GM23338 (cell line): ENCODE results near the gene CHRNB4. TPM values are rescaled to one million over a fixed set of nuclear protein-coding genes. Genes with fewer than 3 reads are reported as not detected.

Experiments used
- ATAC-seq: fragments of 200-7000 bp; cut with Tn5 transposase; 3 replicates; pipeline ENCODE4 v1.9.1; 2020
- DNase-seq: peaks from one replicate; pipeline ENCODE4 v3.0.0-alpha.2; 2015; ENCODE audit warnings: low spot score
- H2AFZ ChIP-seq: fragments of 200-600 bp; sonication (generic); 2 replicates; pipeline ENCODE4 v1.8.0; 2016; ENCODE audit warnings: antibody characterized with exemption, mild to moderate bottlenecking, moderate library complexity
- H3F3A ChIP-seq: fragments of 200-600 bp; sonication (generic); replicated peaks from 2 replicates; pipeline ENCODE4 v1.8.0; 2017; ENCODE audit warnings: antibody characterized with exemption, mixed run types, low read depth
- H3K27ac ChIP-seq: fragments of 200-600 bp; sonication (generic); 2 replicates; pipeline ENCODE4 v1.6.1; 2016; ENCODE audit warnings: low read depth
- H3K27me3 ChIP-seq: fragments of 200-600 bp; sonication (generic); 2 replicates; pipeline ENCODE4 v1.8.0; 2016; ENCODE audit warnings: mild to moderate bottlenecking, mixed run types, moderate library complexity; ENCODE audit not compliant: insufficient read depth
- H3K36me3 ChIP-seq: fragments of 200-600 bp; sonication (generic); 2 replicates; pipeline ENCODE4 v1.8.0; 2016; ENCODE audit warnings: mild to moderate bottlenecking; ENCODE audit not compliant: insufficient read depth
- H3K4me1 ChIP-seq: fragments of 200-600 bp; sonication (generic); 2 replicates; pipeline ENCODE4 v1.8.0; 2016; ENCODE audit warnings: mild to moderate bottlenecking, moderate library complexity; ENCODE audit not compliant: insufficient read depth
- H3K4me2 ChIP-seq: fragments of 200-600 bp; sonication (generic); 2 replicates; pipeline ENCODE4 v1.7.1; 2017; ENCODE audit warnings: mixed run types
- H3K4me3 ChIP-seq: fragments of 200-600 bp; sonication (generic); 2 replicates; pipeline ENCODE4 v1.6.1; 2016; ENCODE audit warnings: mixed run types
- H3K79me2 ChIP-seq: fragments of 200-600 bp; sonication (generic); replicated peaks from 2 replicates; pipeline ENCODE4 v1.8.0; 2017; ENCODE audit warnings: mild to moderate bottlenecking; ENCODE audit not compliant: insufficient read depth
- H3K9me2 ChIP-seq: fragments of 200-600 bp; sonication (generic); 2 replicates; pipeline ENCODE4 v1.8.0; 2017; ENCODE audit not compliant: insufficient read depth
- H4K20me1 ChIP-seq: fragments of 200-600 bp; sonication (generic); replicated peaks from 2 replicates; pipeline ENCODE4 v1.8.0; 2017; ENCODE audit warnings: mild to moderate bottlenecking; ENCODE audit not compliant: insufficient read depth
- H3K27ac Mint-ChIP-seq: 2 replicates; pipeline ENCODE4 v1.8.0; 2020; ENCODE audit warnings: inconsistent platforms, mild to moderate bottlenecking, moderate library complexity, mixed read lengths
- H3K27me3 Mint-ChIP-seq: 3 replicates; pipeline ENCODE4 v1.8.0; 2022; ENCODE audit warnings: low read depth, mild to moderate bottlenecking, moderate library complexity, mixed read lengths, inconsistent platforms; ENCODE audit not compliant: insufficient read depth, poor library complexity
- H3K36me3 Mint-ChIP-seq: 3 replicates; pipeline ENCODE4 v1.8.0; 2021; ENCODE audit warnings: low read depth, mild to moderate bottlenecking, inconsistent platforms, moderate library complexity, mixed read lengths
- H3K4me1 Mint-ChIP-seq: 3 replicates; pipeline ENCODE4 v1.8.0; 2020; ENCODE audit warnings: mild to moderate bottlenecking, inconsistent platforms, mixed read lengths
- H3K4me3 Mint-ChIP-seq: 3 replicates; pipeline ENCODE4 v1.8.0; 2021; ENCODE audit warnings: moderate library complexity, mild to moderate bottlenecking, inconsistent platforms, mixed read lengths
- H3K9me3 Mint-ChIP-seq: 3 replicates; pipeline ENCODE4 v1.8.0; 2020; ENCODE audit warnings: moderate library complexity, mild to moderate bottlenecking, inconsistent platforms, mixed read lengths
- EZH2phosphoT487 ChIP-seq: fragments of 200-600 bp; sonication (generic); IDR thresholded peaks from one replicate; pipeline ENCODE4 v1.8.1; 2018; ENCODE audit warnings: antibody characterized with exemption; ENCODE audit not compliant: unreplicated experiment
- JUNB ChIP-seq: IDR thresholded peaks from one replicate; pipeline ENCODE4 v1.6.1; 2016; ENCODE audit warnings: antibody characterized with exemption; ENCODE audit not compliant: unreplicated experiment
- NANOG ChIP-seq: IDR thresholded peaks from 2 replicates; pipeline ENCODE4 v1.6.1; 2016; ENCODE audit warnings: antibody characterized with exemption, borderline replicate concordance
- POLR2AphosphoS5 ChIP-seq: IDR thresholded peaks from 2 replicates; pipeline ENCODE4 v1.6.1; 2016; ENCODE audit warnings: antibody characterized with exemption, low read depth
- REST ChIP-seq: IDR thresholded peaks from one replicate; pipeline ENCODE4 v1.6.1; 2018; ENCODE audit warnings: antibody characterized with exemption; ENCODE audit not compliant: unreplicated experiment
- ZNF114 ChIP-seq: fragments of 250-450 bp; sonication (Bioruptor Pico); IDR thresholded peaks from 2 replicates; pipeline ENCODE4 v1.5.0; 2020; ENCODE audit warnings: mild to moderate bottlenecking, moderate library complexity
- ZNF331 ChIP-seq: fragments of 250-450 bp; sonication (Bioruptor Pico); IDR thresholded peaks from 2 replicates; pipeline ENCODE4 v1.5.0; 2020; ENCODE audit warnings: low read depth, mild to moderate bottlenecking, moderate library complexity
- ZNF462 ChIP-seq: fragments of 250-450 bp; sonication (Bioruptor Pico); IDR thresholded peaks from 2 replicates; pipeline ENCODE4 v1.5.0; 2020; ENCODE audit warnings: mild to moderate bottlenecking, moderate library complexity
- polyA plus RNA-seq: library from polyadenylated mRNA; unstranded; fragments of >200 nt; fragmentation: Nextera tagmentation; extraction: Ambion mirVana; gene quantifications from 2 replicates; pipeline ENCODE4 v1.2.1, GENCODE V29; 2016
- total RNA-seq: library from RNA; depleted of rRNA; stranded (reverse); fragments of >200 nt; shearing (Covaris generic); gene quantifications from 2 replicates; pipeline ENCODE4 v1.2.3, GENCODE V29; 2014

CHRNB4 gene
- total and polyA plus RNA-seq, 2 experiments from 2014 or later: 1.4 to 1.6 TPM

- no peak overlapping the region for H3K4me3 Mint-ChIP-seq
These were observed 4.0 kb upstream of the CHRNB4 start for GRCh38 chr15:78645009-78645408.

GRCh38 chr15:78642331-78642730, 1.3 kb upstream of the CHRNB4 start:
- Mint-ChIP-seq H3K27ac (no peak overlapping the region), H3K27me3 (peaks cover 12% of the 10 kb centered on the region), H3K4me1 (peaks cover 13% of the 10 kb centered on the region), H3K36me3 (no peaks in the 10 kb centered on the region; the same call in 2 of the 3 replicates), H3K4me3 (peak overlapping the region; percentile 83; the same call in 2 of the 3 replicates), H3K9me3 (no peaks in the 10 kb centered on the region; the same call in 2 of the 3 replicates)
- Histone ChIP-seq H3K9me2 (no peaks in the 10 kb centered on the region), H4K20me1 (no peaks in the 10 kb centered on the region), H3K79me2 (no peaks in the 10 kb centered on the region), H3F3A (peaks cover 7% of the 10 kb centered on the region; the same call in 1 of the 2 replicates), H3K4me1 (peaks cover 12% of the 10 kb centered on the region), H3K36me3 (no peaks in the 10 kb centered on the region), H3K27me3 (peaks cover 9% of the 10 kb centered on the region), H3K27ac (no peak overlapping the region), H3K4me3 (peak overlapping the region; percentile 88), H3K4me2 (peak overlapping the region; percentile 91), H2AFZ (no peak overlapping the region)
- DNase-seq (no peak), ATAC-seq (no peak)
- TF ChIP-seq ZNF462 (no peak), ZNF331 (CRISPR knock-in tag) (no peak)

More at GRCh38 chr15:78645009-78645408, 4.0 kb upstream of the CHRNB4 start:
- peaks cover 4% of the 10 kb centered on the region for H3K27me3 ChIP-seq
- H3K4me2 ChIP-seq: no peak overlapping the region
- H3K27ac ChIP-seq: no peak overlapping the region
- peaks cover 8% of the 10 kb centered on the region for H3K4me1 Mint-ChIP-seq
- H3K79me2 ChIP-seq: no peaks in the 10 kb centered on the region
- H3K9me3 Mint-ChIP-seq: no peaks in the 10 kb centered on the region; the same call in 2 of the 3 replicates
- H3K4me1 ChIP-seq: peaks cover 12% of the 10 kb centered on the region
- no peaks in the 10 kb centered on the region; the same call in 2 of the 3 replicates for H3K36me3 Mint-ChIP-seq
- no peaks in the 10 kb centered on the region for H3K36me3 ChIP-seq
- no peak overlapping the region for H2AFZ ChIP-seq
- H3K4me3 ChIP-seq: no peak overlapping the region
- ATAC-seq: no peak
- H3K27me3 Mint-ChIP-seq: peaks cover 5% of the 10 kb centered on the region
- peaks cover 7% of the 10 kb centered on the region; the same call in 1 of the 2 replicates for H3F3A ChIP-seq
- no peaks in the 10 kb centered on the region for H3K9me2 ChIP-seq
- H4K20me1 ChIP-seq: no peaks in the 10 kb centered on the region
- DNase-seq: no peak
- TF ChIP-seq ZNF331 (CRISPR knock-in tag) (no peak), ZNF114 (no peak), REST (no peak), EZH2phosphoT487 (no peak), POLR2AphosphoS5 (no peak), NANOG (no peak), JUNB (no peak)
- no peak overlapping the region for H3K27ac Mint-ChIP-seq
